Body of pancreas (tissue), 4 donors: ENCODE results near the gene NINL. TPM values are rescaled to one million over a fixed set of nuclear protein-coding genes. Genes with fewer than 3 reads are reported as not detected.

Source experiments
- ATAC-seq: fragments of 150-250 bp; one replicate; pipeline ENCODE4 v1.9.1; 2016
- DNase-seq, 4 donors: peaks; one replicate each; pipeline ENCODE4 v3.0.0-alpha.2; 2019
- H3K27ac ChIP-seq, 4 donors: fragments of 200-600 bp; sonication (generic); 1 replicate in 3 of 4; 2 replicates in 1 of 4; pipeline versions ENCODE4 v1.5.1 to v1.6.1; 2016 to 2019; ENCODE audit warnings: mild to moderate bottlenecking in 1 of 4, mixed read lengths in 1 of 4, moderate library complexity in 1 of 4
- H3K27me3 ChIP-seq, 2 donors: fragments of 200-600 bp; sonication (generic); one replicate each; pipeline ENCODE4 v1.6.0; 2016; ENCODE audit warnings: mild to moderate bottlenecking in 1 of 2
- H3K36me3 ChIP-seq, 2 donors: fragments of 200-600 bp; sonication (generic); replicated peaks in 1 of 2; 2 replicates each; pipeline ENCODE4 v1.5.1; 2016; ENCODE audit warnings: low read depth in 2 of 2; ENCODE audit not compliant: insufficient read depth in 1 of 2
- H3K4me1 ChIP-seq: fragments of 200-600 bp; sonication (generic); one replicate; pipeline ENCODE4 v1.6.0; 2016
- H3K4me3 ChIP-seq, 2 donors: fragments of 200-600 bp; sonication (generic); 1 replicate in 1 of 2; 2 replicates in 1 of 2; pipeline ENCODE4 v1.5.1; 2016 to 2019
- H3K9me3 ChIP-seq, 3 donors: fragments of 200-600 bp; sonication (generic); 1 replicate in 2 of 3; 2 replicates in 1 of 3; pipeline ENCODE4 v1.5.1; 2016
- CTCF ChIP-seq, 7 experiments: fragments of 450-650 bp in 4 of 7; fragments of 200-600 bp in 3 of 7; sonication (generic) in 3 of 7; IDR thresholded peaks; one replicate each; pipeline ENCODE4 v1.5.1; 2016 to 2019; ENCODE audit warnings: antibody characterized with exemption in 7 of 7
- POLR2A ChIP-seq, 3 donors: fragments of 450-650 bp; IDR thresholded peaks; one replicate each; pipeline ENCODE4 v1.6.1; 2016; ENCODE audit warnings: antibody characterized with exemption in 3 of 3, mild to moderate bottlenecking in 2 of 3
- WGBS, 2 donors: methylation state at CpG; one replicate each; pipeline ENCODE4 v1.1.5; 2017; 5-methylcytosine and 5-hydroxymethylcytosine counted together
- intact Hi-C: fragments of 100-400 bp; cut with DNase I; formaldehyde crosslinking; loops from one replicate; pipeline ENCODE4 v1.15.1; 2023
- total RNA-seq, 2 donors: library from RNA; depleted of rRNA; stranded (reverse); fragments of >200 nt; gene quantifications; one replicate each; pipeline ENCODE4 v1.1.0, GENCODE V29; 2016

The NINL gene
- total RNA-seq, 2 donors from 2014 or later: 6.7 to 34.9 TPM

GRCh38 chr20:25490656-25491445 lies 94.5 kb downstream of the NINL start:
- Histone ChIP-seq H3K4me3 (no peak overlapping the region), H3K4me1 (no peaks in the 10 kb centered on the region), H3K27me3 (no peaks in the 10 kb centered on the region), H3K27ac (no peak overlapping the region), H3K36me3 (no peaks in the 10 kb centered on the region), H3K9me3 (no peaks in the 10 kb centered on the region)
- intact Hi-C loops: no loop called here
- TF ChIP-seq POLR2A (IDR thresholded peaks at IDR 0.05): no peak
- no peak for TF ChIP-seq CTCF (IDR thresholded peaks at IDR 0.05)
- DNase-seq (no peak), ATAC-seq (no peak)
- WGBS, 2 donors: 92 to 95% methylated on average over 8 to 14 of the region's 15 CpGs

GRCh38 chr20:25489221-25489871 lies 96.0 kb downstream of the NINL start:
- no peaks in the 10 kb centered on the region for H3K4me1 ChIP-seq
- H3K27me3 ChIP-seq: no peaks in the 10 kb centered on the region
- TF ChIP-seq POLR2A (IDR thresholded peaks at IDR 0.05) (no peak), CTCF (IDR thresholded peaks at IDR 0.05) (no peak)
- H3K36me3 ChIP-seq: no peaks in the 10 kb centered on the region
- no peak for ATAC-seq
- H3K27ac ChIP-seq: no peak overlapping the region
- intact Hi-C loops: no loop called here
- no peaks in the 10 kb centered on the region for H3K9me3 ChIP-seq
- no peak overlapping the region for H3K4me3 ChIP-seq
- 89% methylated on average over 8 to 15 of the region's 15 CpGs for WGBS, 2 donors
- no peak for DNase-seq

GRCh38 chr20:25487975-25488374 lies 97.4 kb downstream of the NINL start:
- no peak for ATAC-seq

GRCh38 chr20:25487306-25487705 lies 98.0 kb downstream of the NINL start:
- DNase-seq (no peak), ATAC-seq (no peak)
- H3K27me3 ChIP-seq: no peaks in the 10 kb centered on the region
- no peak overlapping the region for H3K27ac ChIP-seq
- no peaks in the 10 kb centered on the region for H3K4me1 ChIP-seq
- intact Hi-C loops: no loop called here
- H3K36me3 ChIP-seq: no peaks in the 10 kb centered on the region
- H3K4me3 ChIP-seq: no peak overlapping the region
- 30 to 54% methylated on average over 2 of the region's 2 CpGs for WGBS, 2 donors
- no peaks in the 10 kb centered on the region for H3K9me3 ChIP-seq
- no peak for TF ChIP-seq POLR2A (IDR thresholded peaks at IDR 0.05)
- no peak for TF ChIP-seq CTCF (IDR thresholded peaks at IDR 0.05)

More at GRCh38 chr20:25487975-25488374, 97.4 kb downstream of the NINL start:
- TF ChIP-seq CTCF (IDR thresholded peaks at IDR 0.05) (no peak), POLR2A (IDR thresholded peaks at IDR 0.05) (no peak)
- intact Hi-C loops: no loop called here
- Histone ChIP-seq H3K9me3 (no peaks in the 10 kb centered on the region), H3K27ac (no peak overlapping the region), H3K4me3 (no peak overlapping the region), H3K36me3 (no peaks in the 10 kb centered on the region), H3K27me3 (no peaks in the 10 kb centered on the region), H3K4me1 (no peaks in the 10 kb centered on the region)
- 88 to 96% methylated on average over 4 to 11 of the region's 11 CpGs for WGBS, 2 donors
- no peak for DNase-seq
